ENCODE measurements around the gene SH3PXD2A. TPM values are rescaled to one million over a fixed set of nuclear protein-coding genes. Genes with fewer than 3 reads are reported as not detected.

The SH3PXD2A gene
- total RNA-seq, 1 donor from 2014 or later = 2.3 TPM

DNA sequence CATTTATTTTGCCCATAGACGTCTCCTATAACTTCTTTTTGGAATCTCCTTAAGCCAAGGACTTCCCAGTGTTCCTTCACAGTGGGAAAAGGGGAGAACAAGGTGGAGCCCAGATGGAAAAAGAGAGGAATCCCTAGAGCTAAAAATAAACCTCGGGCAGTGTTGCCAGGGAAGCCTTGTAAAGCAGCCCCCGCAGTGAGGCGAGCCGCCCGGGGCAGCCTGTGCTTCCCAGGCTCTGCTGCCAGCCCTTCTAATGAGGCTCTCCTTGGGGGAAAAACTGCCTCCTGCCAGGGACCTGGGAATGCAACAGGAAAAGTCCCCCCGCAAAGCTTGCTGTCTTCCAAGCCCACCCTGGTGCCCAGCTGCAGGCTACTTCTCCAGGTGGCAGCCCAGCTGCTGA, 71.7 kb downstream of the SH3PXD2A start:
- H3K36me3 Mint-ChIP-seq = peaks cover 7% of the 10 kb centered on the region
- no peak overlapping the region for H3K4me2 ChIP-seq

DNA sequence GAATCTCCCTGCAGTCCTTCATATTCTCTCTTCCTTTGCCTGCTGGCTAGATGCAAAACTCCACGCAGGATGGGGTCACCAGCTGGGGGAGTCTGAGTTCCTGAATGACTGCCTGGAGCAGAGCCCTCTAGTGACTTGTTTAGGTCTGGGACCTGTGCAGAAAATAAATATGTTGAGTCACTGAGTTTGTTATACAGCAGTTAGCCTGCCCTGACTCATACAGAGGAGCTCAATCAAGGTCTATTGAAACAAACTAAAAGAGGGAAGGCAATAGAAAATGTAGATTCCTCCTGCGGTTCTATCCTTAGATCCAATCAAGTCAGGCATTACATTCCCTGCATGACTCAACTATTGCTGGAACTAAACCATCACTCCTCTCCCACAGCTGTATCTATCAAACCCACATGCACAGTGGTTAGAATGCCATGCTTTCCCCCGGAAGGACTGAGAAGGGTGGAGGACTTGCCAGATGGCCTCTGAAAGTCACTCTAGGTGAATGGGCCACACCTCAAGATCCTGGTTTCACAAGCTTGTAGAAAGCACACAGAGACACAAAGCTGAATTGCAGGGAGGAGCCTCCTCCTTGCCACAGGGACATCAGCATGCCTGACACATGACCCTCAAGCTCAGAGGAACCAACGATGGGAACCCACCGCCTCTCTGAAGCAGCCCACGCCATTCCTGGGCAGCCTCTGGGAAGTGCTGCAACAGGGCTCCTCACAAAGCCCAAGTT, 73.9 kb downstream of the SH3PXD2A start:
- Histone ChIP-seq H3K36me3 (no peaks in the 10 kb centered on the region), H3K9ac (no peak overlapping the region), H3K4me1 (peaks cover 17% of the 10 kb centered on the region), H2AFZ (replicated peaks) (no peak overlapping the region), H4K20me1 (ENCODE audit: low read depth) (no peaks in the 10 kb centered on the region), H3K27me3 (no peaks in the 10 kb centered on the region), H3K27ac (no peak overlapping the region), H3K4me3 (no peak overlapping the region), H3F3A (ENCODE audit: low read depth) (no peaks in the 10 kb centered on the region), H3K4me2 (no peak overlapping the region), H3K79me2 (ENCODE audit: low read depth) (no peaks in the 10 kb centered on the region), H3K9me3 (ENCODE audit: low read depth) (no peaks in the 10 kb centered on the region)
- Mint-ChIP-seq H3K36me3 (peaks cover 7% of the 10 kb centered on the region), H3K9me3 (no peaks in the 10 kb centered on the region), H3K4me1 (peaks cover 13% of the 10 kb centered on the region), H3K27me3 (ENCODE audit: insufficient read depth, low read depth) (peaks cover 2% of the 10 kb centered on the region), H3K27ac (no peak overlapping the region), H3K4me3 (no peak overlapping the region)
- no peak for TF ChIP-seq EZH2phosphoT487 (IDR thresholded peaks at IDR 0.05)
- peak; percentile 33 for TF ChIP-seq CTCF (IDR thresholded peaks at IDR 0.05)
- no peak for TF ChIP-seq EZH2 (IDR thresholded peaks at IDR 0.05)
- DNase-seq (ENCODE audit: low spot score) = peak; percentile 33

More for the DNA sequence above, 71.7 kb downstream of the SH3PXD2A start:
- Histone ChIP-seq H3K79me2 (ENCODE audit: low read depth) (no peaks in the 10 kb centered on the region), H3K36me3 (no peaks in the 10 kb centered on the region), H3K27ac (no peak overlapping the region), H3K9me3 (ENCODE audit: low read depth) (no peaks in the 10 kb centered on the region), H3K9ac (no peak overlapping the region), H2AFZ (replicated peaks) (no peak overlapping the region), H3K4me3 (no peak overlapping the region), H3K27me3 (no peaks in the 10 kb centered on the region), H3K4me1 (peaks cover 17% of the 10 kb centered on the region), H3F3A (ENCODE audit: low read depth) (no peaks in the 10 kb centered on the region), H4K20me1 (ENCODE audit: low read depth) (no peaks in the 10 kb centered on the region)
- no peak overlapping the region for H3K27ac Mint-ChIP-seq
- DNase-seq (ENCODE audit: low spot score) = no peak
- no peak for TF ChIP-seq EZH2 (IDR thresholded peaks at IDR 0.05)
- H3K4me1 Mint-ChIP-seq = peaks cover 13% of the 10 kb centered on the region
- no peak overlapping the region for H3K4me3 Mint-ChIP-seq
- peaks cover 4% of the 10 kb centered on the region for H3K27me3 Mint-ChIP-seq (ENCODE audit: insufficient read depth, low read depth)
- H3K9me3 Mint-ChIP-seq = no peaks in the 10 kb centered on the region

DNA sequence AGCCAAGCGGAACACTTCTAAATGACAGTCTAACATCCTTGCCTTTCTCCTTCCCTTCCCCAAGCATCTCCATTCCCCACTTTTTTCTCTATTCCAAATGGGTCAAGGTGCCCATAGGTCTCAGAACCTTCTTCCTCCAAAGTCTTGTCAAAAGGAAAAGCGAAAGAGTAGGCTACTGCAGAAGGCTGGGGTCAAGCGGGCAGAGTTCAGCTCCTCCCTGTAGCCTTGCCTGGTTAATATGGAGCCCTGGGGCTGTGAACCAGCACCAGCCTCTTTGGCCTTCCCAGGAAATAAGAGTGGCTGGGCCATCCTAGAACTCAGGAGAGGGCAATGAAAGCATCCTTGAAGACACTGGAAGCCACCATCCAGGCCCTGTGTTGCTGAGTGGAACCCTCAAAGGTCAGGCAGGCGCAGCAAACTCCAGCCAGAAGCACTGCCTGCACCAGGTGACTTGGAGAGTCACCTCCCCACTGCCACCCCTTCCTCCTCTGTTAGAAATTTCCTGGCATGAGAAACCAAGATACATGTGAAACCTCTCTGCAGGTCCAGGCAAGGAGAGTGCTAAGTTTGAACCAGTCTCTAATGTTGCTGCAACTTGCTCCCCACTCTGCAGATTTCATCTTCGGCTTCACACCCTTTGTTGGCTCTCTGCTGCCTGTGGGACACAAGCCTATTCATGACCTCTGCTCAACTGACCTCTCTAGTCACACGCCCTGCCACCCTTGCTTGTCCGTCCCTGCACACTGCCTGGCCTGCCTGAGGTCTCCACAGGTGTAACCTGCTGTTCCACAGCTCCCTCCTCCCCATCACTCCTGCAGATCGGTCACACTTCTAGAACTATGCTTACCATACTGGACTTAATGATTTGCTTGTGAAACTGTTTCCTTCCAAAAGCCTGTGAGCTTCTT, 74.9 kb downstream of the SH3PXD2A start:
- Histone ChIP-seq H3K4me1 (peaks cover 13% of the 10 kb centered on the region), H3K36me3 (no peaks in the 10 kb centered on the region), H3K27me3 (no peaks in the 10 kb centered on the region), H3K27ac (no peak overlapping the region), H2AFZ (replicated peaks) (no peak overlapping the region), H3K9me3 (ENCODE audit: low read depth) (no peaks in the 10 kb centered on the region), H3K4me3 (no peak overlapping the region), H3K4me2 (no peak overlapping the region), H4K20me1 (ENCODE audit: low read depth) (no peaks in the 10 kb centered on the region), H3K9ac (no peak overlapping the region), H3F3A (ENCODE audit: low read depth) (no peaks in the 10 kb centered on the region), H3K79me2 (ENCODE audit: low read depth) (no peaks in the 10 kb centered on the region)
- H3K4me1 Mint-ChIP-seq = peaks cover 9% of the 10 kb centered on the region
- H3K36me3 Mint-ChIP-seq = peaks cover 7% of the 10 kb centered on the region
- no peaks in the 10 kb centered on the region for H3K9me3 Mint-ChIP-seq
- DNase-seq (ENCODE audit: low spot score) = no peak
- no peak overlapping the region for H3K27ac Mint-ChIP-seq
- H3K27me3 Mint-ChIP-seq (ENCODE audit: insufficient read depth, low read depth) = peaks cover 2% of the 10 kb centered on the region
- no peak overlapping the region for H3K4me3 Mint-ChIP-seq
- no peak for TF ChIP-seq EZH2phosphoT487 (IDR thresholded peaks at IDR 0.05)
- TF ChIP-seq CTCF (IDR thresholded peaks at IDR 0.05) = no peak
- TF ChIP-seq EZH2 (IDR thresholded peaks at IDR 0.05) = no peak

Data from neural progenitor cell (in vitro differentiated cells).